GM12891 (cell line): Measurements from ENCODE around the gene VSIG10L.

Experiments used
- POLR2A ChIP-seq: IDR thresholded peaks from 2 replicates; pipeline ENCODE4 v1.6.1; 2011; ENCODE audit warnings: low read depth, low read length, control low read depth
- POLR2AphosphoS5 ChIP-seq: IDR thresholded peaks from 2 replicates; pipeline ENCODE4 v1.6.1; 2011; ENCODE audit warnings: low read depth, low read length, control low read depth
- TAF1 ChIP-seq: IDR thresholded peaks from 2 replicates; pipeline ENCODE4 v1.6.1; 2011; ENCODE audit warnings: low read depth, low read length, control low read depth

DNA sequence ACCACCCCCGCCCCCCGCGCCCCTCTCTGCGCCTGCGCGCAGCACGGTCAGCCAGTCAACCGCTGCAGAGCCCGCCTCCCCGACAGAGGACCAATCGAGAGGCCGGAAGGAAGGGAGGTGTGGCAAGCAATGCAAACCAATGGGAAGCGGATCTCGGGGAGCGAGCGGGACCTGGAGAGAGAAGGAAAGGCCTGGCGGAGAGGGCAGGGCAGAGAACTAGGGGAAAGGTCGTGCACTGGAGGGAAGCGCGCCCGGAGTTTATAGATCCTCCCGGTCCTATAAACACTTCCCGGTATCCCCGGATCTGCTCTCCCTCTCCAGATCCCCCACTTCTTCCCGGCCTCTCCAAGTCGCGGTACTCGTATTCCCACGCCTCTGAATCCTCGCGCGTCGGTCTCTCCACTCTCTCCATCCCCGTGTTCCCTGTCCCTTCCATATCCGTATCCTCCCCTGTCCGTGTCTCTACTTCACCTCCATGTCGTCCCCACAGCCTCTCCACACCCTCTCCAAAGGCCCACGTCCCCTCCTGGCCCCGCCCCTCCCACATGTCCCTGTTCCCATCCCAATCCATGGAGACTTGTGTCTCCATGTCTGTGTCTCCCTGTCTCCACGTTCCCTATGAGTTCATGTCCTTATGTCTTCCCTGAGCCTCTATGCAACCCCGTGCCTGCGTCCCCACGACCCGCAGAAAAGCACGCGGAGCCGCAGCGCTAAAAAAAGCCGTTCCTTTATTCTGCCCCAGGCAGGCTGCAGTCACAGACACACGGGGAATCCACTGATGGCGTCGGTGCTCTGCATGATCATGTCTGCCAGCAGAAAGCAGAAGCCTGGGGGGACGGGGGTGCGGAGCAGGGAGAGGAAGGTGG, 24.7 kb upstream of the VSIG10L start:
- TF ChIP-seq POLR2A (peak; percentile 80), TAF1 (peak; percentile 57; the same call in 1 of the 2 replicates), POLR2AphosphoS5 (peak; percentile 64)
